Stimulated activated naive CD8-positive, alpha-beta T cell treated with anti-CD3 and anti-CD28 coated beads, Interleukin-15, Interleukin-2, amounts not matched to agents 100 ng/mL and 50 ng/mL, for 24 hours (primary cell): ENCODE measurements around the gene TAGLN3.

ENCODE experiments used
- H3K27ac Mint-ChIP-seq: one replicate; pipeline ENCODE4 v1.8.0; 2021; ENCODE audit warnings: mild to moderate bottlenecking, mixed read lengths
- H3K27me3 Mint-ChIP-seq: one replicate; pipeline ENCODE4 v1.8.0; 2021; ENCODE audit warnings: mixed read lengths
- H3K36me3 Mint-ChIP-seq: one replicate; pipeline ENCODE4 v1.8.0; 2021; ENCODE audit warnings: low read depth, mixed read lengths
- H3K4me1 Mint-ChIP-seq: one replicate; pipeline ENCODE4 v1.8.0; 2021; ENCODE audit warnings: low read depth, mixed read lengths
- H3K4me3 Mint-ChIP-seq: one replicate; pipeline ENCODE4 v1.8.0; 2021; ENCODE audit warnings: mild to moderate bottlenecking, mixed read lengths
- H3K9me3 Mint-ChIP-seq: one replicate; pipeline ENCODE4 v1.8.0; 2021; ENCODE audit warnings: mixed read lengths

TAGLN3 gene

GRCh38 chr3:112041321-112041720, 42.6 kb downstream of the TAGLN3 start:
- Mint-ChIP-seq H3K27me3 (no peaks in the 10 kb centered on the region), H3K4me3 (no peak overlapping the region), H3K27ac (no peak overlapping the region), H3K4me1 (no peaks in the 10 kb centered on the region), H3K9me3 (peaks cover 3% of the 10 kb centered on the region), H3K36me3 (no peaks in the 10 kb centered on the region)

GRCh38 chr3:112042842-112043280, 44.1 kb downstream of the TAGLN3 start:
- H3K4me3 Mint-ChIP-seq, result no peak overlapping the region
- no peak overlapping the region for H3K27ac Mint-ChIP-seq
- no peaks in the 10 kb centered on the region for H3K36me3 Mint-ChIP-seq
- H3K9me3 Mint-ChIP-seq, result no peaks in the 10 kb centered on the region
- H3K4me1 Mint-ChIP-seq, result no peaks in the 10 kb centered on the region
- no peaks in the 10 kb centered on the region for H3K27me3 Mint-ChIP-seq

- Mint-ChIP-seq H3K27me3 (no peaks in the 10 kb centered on the region), H3K4me3 (no peak overlapping the region), H3K36me3 (no peaks in the 10 kb centered on the region), H3K27ac (no peak overlapping the region), H3K9me3 (no peaks in the 10 kb centered on the region), H3K4me1 (no peaks in the 10 kb centered on the region)
These were observed 45.0 kb downstream of the TAGLN3 start for GRCh38 chr3:112043621-112044201.

DNA sequence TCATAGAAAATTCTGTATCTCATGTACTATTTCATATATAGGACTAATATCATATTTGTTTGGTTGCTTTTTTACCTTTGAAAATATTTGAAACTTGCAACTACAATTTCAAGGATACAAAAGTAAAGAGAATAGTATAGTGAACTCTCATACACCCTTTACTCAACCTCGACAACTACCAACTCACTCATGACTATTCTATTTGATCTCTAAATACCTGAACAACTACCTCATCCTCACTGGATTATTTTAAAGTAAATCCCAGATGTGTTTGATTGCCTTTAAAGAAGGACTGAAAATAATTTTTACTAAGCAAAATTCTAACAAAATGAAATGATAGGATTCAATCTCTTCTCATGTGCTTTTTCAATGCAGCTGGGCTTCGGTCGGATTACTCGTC, 47.9 kb downstream of the TAGLN3 start:
- Mint-ChIP-seq H3K36me3 (no peaks in the 10 kb centered on the region), H3K27ac (no peak overlapping the region), H3K27me3 (no peaks in the 10 kb centered on the region), H3K9me3 (no peaks in the 10 kb centered on the region), H3K4me3 (no peak overlapping the region), H3K4me1 (no peaks in the 10 kb centered on the region)

GRCh38 chr3:112047264-112047663, 48.5 kb downstream of the TAGLN3 start:
- Mint-ChIP-seq H3K27ac (no peak overlapping the region), H3K4me1 (no peaks in the 10 kb centered on the region), H3K9me3 (no peaks in the 10 kb centered on the region), H3K36me3 (no peaks in the 10 kb centered on the region), H3K4me3 (no peak overlapping the region), H3K27me3 (no peaks in the 10 kb centered on the region)

- Mint-ChIP-seq H3K4me3 (no peak overlapping the region), H3K27me3 (peaks cover 3% of the 10 kb centered on the region), H3K4me1 (no peaks in the 10 kb centered on the region)
These were observed 50.2 kb downstream of the TAGLN3 start for GRCh38 chr3:112048911-112049310.

GRCh38 chr3:112053229-112053628, 54.5 kb downstream of the TAGLN3 start:
- H3K27ac Mint-ChIP-seq, result no peak overlapping the region
- H3K4me3 Mint-ChIP-seq, result no peak overlapping the region
- peaks cover 9% of the 10 kb centered on the region for H3K4me1 Mint-ChIP-seq
- H3K36me3 Mint-ChIP-seq, result no peaks in the 10 kb centered on the region
- H3K27me3 Mint-ChIP-seq, result peaks cover 5% of the 10 kb centered on the region
- no peaks in the 10 kb centered on the region for H3K9me3 Mint-ChIP-seq

More at GRCh38 chr3:112048911-112049310, 50.2 kb downstream of the TAGLN3 start:
- Mint-ChIP-seq H3K27ac (no peak overlapping the region), H3K9me3 (no peaks in the 10 kb centered on the region), H3K36me3 (no peaks in the 10 kb centered on the region)

DNA sequence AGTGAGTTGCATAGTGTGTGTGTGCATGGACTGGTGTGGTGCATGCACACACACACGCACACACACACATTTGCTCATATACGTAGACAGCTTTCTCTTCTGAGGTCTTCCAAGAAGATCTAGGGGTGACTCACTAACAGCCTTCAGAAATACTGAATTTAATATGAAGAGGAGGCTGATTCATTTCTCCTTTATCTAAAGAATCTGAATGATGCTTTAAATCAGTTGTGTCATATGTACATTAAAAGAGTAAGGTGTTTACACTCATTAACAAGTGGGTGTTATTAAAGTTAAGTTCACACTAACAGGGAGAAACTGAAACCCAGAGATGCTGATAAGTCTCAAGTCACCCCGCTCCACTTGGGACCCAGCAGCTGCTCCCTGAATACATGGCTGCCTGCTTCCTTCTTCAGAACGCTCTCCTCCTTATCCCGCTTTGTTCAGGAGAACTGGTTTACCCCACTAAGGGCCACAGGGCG, 57.8 kb downstream of the TAGLN3 start:
- peaks cover 6% of the 10 kb centered on the region for H3K9me3 Mint-ChIP-seq
- no peak overlapping the region for H3K4me3 Mint-ChIP-seq
- no peaks in the 10 kb centered on the region for H3K36me3 Mint-ChIP-seq
- H3K4me1 Mint-ChIP-seq, result peaks cover 9% of the 10 kb centered on the region
- H3K27me3 Mint-ChIP-seq, result peaks cover 5% of the 10 kb centered on the region
- H3K27ac Mint-ChIP-seq, result peak overlapping the region; percentile 4

- H3K36me3 Mint-ChIP-seq, result no peaks in the 10 kb centered on the region
- H3K4me3 Mint-ChIP-seq, result no peak overlapping the region
- peaks cover 9% of the 10 kb centered on the region for H3K4me1 Mint-ChIP-seq
- H3K27me3 Mint-ChIP-seq, result peaks cover 3% of the 10 kb centered on the region
- no peak overlapping the region for H3K27ac Mint-ChIP-seq
- peaks cover 6% of the 10 kb centered on the region for H3K9me3 Mint-ChIP-seq
These were observed 60.8 kb downstream of the TAGLN3 start for GRCh38 chr3:112059497-112059896.

DNA sequence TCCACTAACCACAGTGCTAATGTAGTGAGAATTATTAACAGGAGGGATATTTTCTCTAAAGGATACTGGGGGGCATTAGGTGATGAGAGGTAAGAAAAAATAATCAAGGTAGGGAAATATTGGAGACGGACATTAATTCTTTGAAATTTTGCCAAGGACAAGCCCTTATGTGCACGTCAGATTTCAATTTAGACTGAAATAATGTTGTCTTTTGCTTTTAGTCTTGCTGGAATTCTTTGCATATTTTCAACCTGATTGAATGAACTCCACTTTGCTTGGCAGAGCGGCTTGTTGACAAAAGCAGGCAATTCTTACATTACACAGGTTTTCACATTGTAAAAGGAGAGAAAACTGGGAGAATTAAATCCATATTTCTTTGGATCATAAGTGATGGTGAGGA, 62.4 kb downstream of the TAGLN3 start:
- Mint-ChIP-seq H3K4me3 (no peak overlapping the region), H3K27me3 (peaks cover 3% of the 10 kb centered on the region), H3K9me3 (peaks cover 6% of the 10 kb centered on the region), H3K36me3 (no peaks in the 10 kb centered on the region), H3K27ac (no peak overlapping the region), H3K4me1 (peaks cover 9% of the 10 kb centered on the region)
